ENCODE measurements around the gene FAM53B. TPM values are rescaled to one million over a fixed set of nuclear protein-coding genes. Genes with fewer than 3 reads are reported as not detected.
A peak's percentile ranks its signal among the peaks of the same experiment; 100 is the strongest.
"Not testable (repeated sequence)": the region's sequence is repeated elsewhere in the genome, so short reads cannot be mapped to it uniquely, and the experiment has no call there.

Gene FAM53B
- total RNA-seq, 1 experiment from 2014 or later = 14.1 TPM

- peaks cover 18% of the 10 kb centered on the region for H3K4me1 ChIP-seq (replicated peaks)
- no peak overlapping the region for H3K27ac ChIP-seq
- DNase-seq (ENCODE audit: low read depth in 1 of 2, low spot score in 2 of 2) = no peak
- no peaks in the 10 kb centered on the region for H3K9me3 ChIP-seq (replicated peaks)
- H3K4me3 ChIP-seq = no peak overlapping the region
- H3K36me3 ChIP-seq = peaks cover 16% of the 10 kb centered on the region
- no peaks in the 10 kb centered on the region for H3K27me3 ChIP-seq (replicated peaks)
Measured at GRCh38 chr10:124748166-124748565, 4.0 kb upstream of the FAM53B start.

- H3K4me3 ChIP-seq = no peak overlapping the region
- no peak for DNase-seq (ENCODE audit: low read depth in 1 of 2, low spot score in 2 of 2)
- H3K36me3 ChIP-seq = peaks cover 16% of the 10 kb centered on the region
- no peak overlapping the region for H3K27ac ChIP-seq
- H3K4me1 ChIP-seq (replicated peaks) = peaks cover 19% of the 10 kb centered on the region
- no peaks in the 10 kb centered on the region for H3K9me3 ChIP-seq (replicated peaks)
- no peaks in the 10 kb centered on the region for H3K27me3 ChIP-seq (replicated peaks)
Measured at GRCh38 chr10:124747745-124748144, 3.6 kb upstream of the FAM53B start.

- no peak overlapping the region for H3K27ac ChIP-seq
- peaks cover 21% of the 10 kb centered on the region for H3K4me1 ChIP-seq (replicated peaks)
- no peak overlapping the region for H3K4me3 ChIP-seq
- peaks cover 16% of the 10 kb centered on the region for H3K36me3 ChIP-seq
- H3K27me3 ChIP-seq (replicated peaks) = no peaks in the 10 kb centered on the region
- DNase-seq (ENCODE audit: low read depth in 1 of 2, low spot score in 2 of 2) = no peak
- no peaks in the 10 kb centered on the region for H3K9me3 ChIP-seq (replicated peaks)
Measured at GRCh38 chr10:124746992-124747391, 2.8 kb upstream of the FAM53B start.

DNA sequence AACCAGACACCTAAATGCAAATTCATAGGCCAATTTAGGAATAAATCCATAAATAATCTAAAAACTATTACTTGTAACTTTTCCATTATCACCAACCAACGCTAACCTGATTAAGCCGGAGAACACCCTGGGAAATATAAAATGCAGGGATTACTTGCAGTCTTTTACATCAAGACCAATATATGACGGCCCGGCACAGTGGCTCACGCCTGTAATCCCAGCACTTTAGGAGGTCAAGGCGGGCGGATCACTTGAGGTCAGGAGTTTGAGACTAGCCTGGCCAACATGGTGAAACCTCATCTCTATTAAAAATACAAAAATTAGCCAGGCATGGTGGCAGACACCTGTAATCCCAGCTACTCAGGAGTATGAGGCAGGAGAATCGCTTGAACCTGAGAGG lies 2.3 kb upstream of the FAM53B start:
- H3K27ac ChIP-seq; H3K9me3 ChIP-seq (replicated peaks); DNase-seq (ENCODE audit: low read depth in 1 of 2, low spot score in 2 of 2); H3K4me3 ChIP-seq; H3K27me3 ChIP-seq (replicated peaks): not testable (repeated sequence)
- Histone ChIP-seq H3K36me3 (peaks cover 13% of the 10 kb centered on the region), H3K4me1 (replicated peaks) (peaks cover 21% of the 10 kb centered on the region)

DNA sequence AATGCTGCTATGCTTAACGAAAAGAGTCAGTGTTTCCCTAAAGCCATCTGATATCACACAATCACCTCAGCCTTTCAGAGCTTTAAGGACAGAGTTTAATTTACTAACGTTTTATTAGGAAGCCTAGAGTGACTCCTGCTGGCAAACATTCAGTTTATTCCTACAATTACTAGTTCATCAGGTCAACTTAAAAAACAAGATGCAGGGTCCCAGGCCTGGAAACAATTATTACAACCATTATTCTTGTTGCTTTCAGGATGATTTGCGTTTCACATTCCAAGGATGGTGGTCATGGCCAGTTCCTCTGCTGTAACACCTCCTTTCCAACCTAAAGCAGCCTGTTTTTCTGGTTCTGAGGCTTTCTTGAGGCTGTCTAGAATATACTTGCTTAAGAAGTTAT lies 1.5 kb upstream of the FAM53B start:
- H3K4me1 ChIP-seq (replicated peaks) = peaks cover 26% of the 10 kb centered on the region
- H3K4me3 ChIP-seq = no peak overlapping the region
- peak in 1 of 2 experiments; percentile 52 for DNase-seq (ENCODE audit: low read depth in 1 of 2, low spot score in 2 of 2)
- peak overlapping the region; percentile 79; the same call in 1 of the 2 replicates for H3K27ac ChIP-seq
- H3K27me3 ChIP-seq (replicated peaks) = no peaks in the 10 kb centered on the region
- no peaks in the 10 kb centered on the region for H3K9me3 ChIP-seq (replicated peaks)
- H3K36me3 ChIP-seq = peaks cover 13% of the 10 kb centered on the region

DNA sequence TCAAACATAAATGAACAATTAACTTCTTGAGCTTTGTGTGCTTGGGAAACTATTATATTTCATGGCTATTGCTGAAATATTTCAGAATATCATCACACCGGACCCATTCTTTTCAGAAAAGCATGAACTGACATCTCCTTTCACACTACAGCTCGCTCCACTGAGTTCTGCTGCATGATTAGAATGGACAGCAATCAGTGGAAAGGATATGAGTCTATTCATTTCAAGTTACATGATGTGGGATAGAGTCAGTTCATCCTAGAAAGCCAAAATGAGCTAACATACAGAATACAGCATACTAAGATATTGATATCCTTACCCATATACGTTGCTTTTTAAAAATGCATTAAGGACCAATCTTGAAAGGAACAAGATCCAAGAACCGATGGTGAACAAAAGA lies 1.1 kb upstream of the FAM53B start:
- Histone ChIP-seq H3K36me3 (peaks cover 10% of the 10 kb centered on the region), H3K9me3 (replicated peaks) (no peaks in the 10 kb centered on the region), H3K4me3 (no peak overlapping the region), H3K27me3 (replicated peaks) (no peaks in the 10 kb centered on the region), H3K27ac (peak overlapping the region; percentile 79), H3K4me1 (replicated peaks) (peaks cover 31% of the 10 kb centered on the region)
- DNase-seq (ENCODE audit: low read depth in 1 of 2, low spot score in 2 of 2) = no peak

- H3K27ac ChIP-seq = no peak overlapping the region
- peaks cover 32% of the 10 kb centered on the region for H3K4me1 ChIP-seq (replicated peaks)
- H3K27me3 ChIP-seq (replicated peaks) = no peaks in the 10 kb centered on the region
- H3K4me3 ChIP-seq = peak overlapping the region; percentile 71
- H3K9me3 ChIP-seq (replicated peaks) = no peaks in the 10 kb centered on the region
- peak in 1 of 2 experiments; percentile 51 for DNase-seq (ENCODE audit: low read depth in 1 of 2, low spot score in 2 of 2)
- H3K36me3 ChIP-seq = peaks cover 8% of the 10 kb centered on the region
Measured at GRCh38 chr10:124743191-124744101, 732 bp downstream of the FAM53B start.

GRCh38 chr10:124742413-124743190 lies 1.6 kb downstream of the FAM53B start:
- no peak overlapping the region for H3K27ac ChIP-seq
- no peak for DNase-seq (ENCODE audit: low read depth in 1 of 2, low spot score in 2 of 2)
- no peaks in the 10 kb centered on the region for H3K27me3 ChIP-seq (replicated peaks)
- no peaks in the 10 kb centered on the region; the same call in 1 of the 2 replicates for H3K36me3 ChIP-seq
- peaks cover 32% of the 10 kb centered on the region for H3K4me1 ChIP-seq (replicated peaks)
- no peaks in the 10 kb centered on the region for H3K9me3 ChIP-seq (replicated peaks)
- peak overlapping the region; percentile 71; the same call in 1 of the 2 replicates for H3K4me3 ChIP-seq

DNA sequence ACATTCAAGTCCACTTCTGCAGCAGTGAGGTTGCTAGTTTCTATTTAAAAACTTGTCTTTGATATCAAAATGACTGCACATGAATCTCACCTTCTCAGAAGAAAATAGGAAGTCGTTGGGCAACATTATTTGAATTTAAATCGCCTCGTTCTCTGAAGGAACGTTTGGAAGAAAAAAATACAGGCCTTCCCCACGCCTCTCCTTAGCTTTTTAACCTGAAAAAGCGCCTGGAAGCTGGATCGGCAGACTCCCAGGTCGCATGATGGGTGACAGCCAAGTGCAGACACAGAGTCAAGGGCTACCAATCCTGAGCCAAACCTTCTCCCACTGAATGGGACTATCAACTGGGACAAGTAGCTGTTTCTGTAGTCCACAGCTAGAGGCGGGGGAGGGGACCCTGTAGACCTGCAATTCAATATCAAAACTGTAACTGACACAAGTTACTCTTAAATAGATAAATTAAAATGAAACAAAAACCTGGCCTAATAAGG lies 2.2 kb downstream of the FAM53B start:
- Histone ChIP-seq H3K27me3 (replicated peaks) (no peaks in the 10 kb centered on the region), H3K27ac (no peak overlapping the region), H3K9me3 (replicated peaks) (no peaks in the 10 kb centered on the region), H3K4me1 (replicated peaks) (peaks cover 32% of the 10 kb centered on the region), H3K4me3 (no peak overlapping the region), H3K36me3 (no peaks in the 10 kb centered on the region; the same call in 1 of the 2 replicates)
- DNase-seq (ENCODE audit: low read depth in 1 of 2, low spot score in 2 of 2) = no peak

DNA sequence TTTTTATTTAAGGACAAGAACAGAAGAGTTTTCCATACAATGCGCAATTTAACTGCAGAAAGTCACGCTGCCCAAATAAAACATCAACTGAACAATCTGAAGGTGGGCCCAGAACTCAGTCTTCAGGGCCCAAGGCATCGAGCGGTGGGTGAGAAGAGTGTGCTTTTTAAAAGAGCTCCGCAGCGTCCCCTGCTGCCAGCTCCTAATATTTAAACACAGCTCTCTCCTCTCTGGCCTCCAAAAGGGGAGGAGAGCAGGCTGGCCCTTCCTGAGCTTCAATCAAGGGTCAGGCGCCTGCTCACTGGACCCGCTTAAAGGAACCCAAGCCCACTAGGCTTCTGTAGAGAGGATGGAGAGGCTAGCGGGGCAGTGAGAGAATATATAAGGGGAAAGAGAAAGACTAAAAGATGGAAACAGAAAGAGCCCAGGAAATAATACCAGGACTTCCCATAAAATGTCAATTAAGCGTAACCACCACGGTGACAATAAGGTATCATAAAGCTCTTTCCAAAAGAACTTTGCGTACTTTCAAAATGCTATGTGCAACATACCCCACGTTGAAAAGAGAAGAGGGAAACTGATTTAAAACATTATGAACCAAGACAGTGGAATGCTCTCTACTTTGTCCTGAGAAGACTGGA lies 2.8 kb downstream of the FAM53B start:
- peak; percentile 68 to 69 for DNase-seq (ENCODE audit: low read depth in 1 of 2, low spot score in 2 of 2)
- H3K36me3 ChIP-seq = no peaks in the 10 kb centered on the region
- no peaks in the 10 kb centered on the region for H3K9me3 ChIP-seq (replicated peaks)
- no peak overlapping the region for H3K4me3 ChIP-seq
- H3K4me1 ChIP-seq (replicated peaks) = peaks cover 38% of the 10 kb centered on the region
- H3K27me3 ChIP-seq (replicated peaks) = no peaks in the 10 kb centered on the region
- no peak overlapping the region for H3K27ac ChIP-seq

GRCh38 chr10:124740369-124741280 lies 3.6 kb downstream of the FAM53B start:
- Histone ChIP-seq H3K36me3 (no peaks in the 10 kb centered on the region), H3K27me3 (replicated peaks) (no peaks in the 10 kb centered on the region), H3K27ac (no peak overlapping the region), H3K4me3 (no peak overlapping the region), H3K4me1 (replicated peaks) (peaks cover 36% of the 10 kb centered on the region), H3K9me3 (replicated peaks) (no peaks in the 10 kb centered on the region)
- DNase-seq (ENCODE audit: low read depth in 1 of 2, low spot score in 2 of 2) = no peak

DNA sequence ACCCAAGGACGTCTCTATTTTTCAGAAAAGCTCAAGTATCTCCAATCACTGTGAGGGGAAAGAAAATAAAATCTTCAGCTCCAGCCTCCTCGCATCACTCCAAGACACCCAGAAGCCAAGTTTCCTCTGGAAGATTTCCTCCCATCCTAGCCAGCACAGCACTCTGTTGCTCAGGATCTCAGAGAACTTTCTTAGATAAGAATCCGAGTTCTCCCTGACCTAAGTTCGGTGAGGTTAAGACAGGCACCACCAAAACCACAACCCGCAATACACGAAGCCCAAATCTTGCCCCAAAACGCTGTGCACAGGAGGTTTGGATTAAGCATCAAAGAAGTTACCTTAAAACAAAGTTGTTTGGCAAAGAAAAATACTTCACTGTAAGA lies 4.2 kb downstream of the FAM53B start:
- no peaks in the 10 kb centered on the region for H3K36me3 ChIP-seq
- H3K4me1 ChIP-seq (replicated peaks) = peaks cover 30% of the 10 kb centered on the region
- H3K9me3 ChIP-seq (replicated peaks) = no peaks in the 10 kb centered on the region
- DNase-seq (ENCODE audit: low read depth in 1 of 2, low spot score in 2 of 2) = no peak
- no peak overlapping the region for H3K27ac ChIP-seq
- no peaks in the 10 kb centered on the region for H3K27me3 ChIP-seq (replicated peaks)
- H3K4me3 ChIP-seq = no peak overlapping the region
